Natural killer cell (primary cell): Measurements from ENCODE around the gene CAMTA1. TPM values are rescaled to one million over a fixed set of nuclear protein-coding genes. Genes with fewer than 3 reads are reported as not detected.

Source experiments
- ATAC-seq, 3 donors: fragments of 150-1000 bp in 2 of 3; fragments of 200-7000 bp in 1 of 3; cut with Tn5 transposase; 1 replicate in 1 of 3; 2 replicates in 2 of 3; pipeline ENCODE4 v1.10.0; 2021; ENCODE audit warnings: mild to moderate bottlenecking in 2 of 3, moderate library complexity in 2 of 3
- DNase-seq, 2 donors: peaks; one replicate each; pipeline versions ENCODE4 v3.0.0 to v3.0.0-alpha.2; 2013 to 2021; ENCODE audit warnings: mixed read lengths in 1 of 2
- H3K27ac ChIP-seq: one replicate; pipeline ENCODE4 v1.5.1; 2013; ENCODE audit warnings: mild to moderate bottlenecking, low read length
- H3K27me3 ChIP-seq: one replicate; pipeline ENCODE4 v1.6.1; 2013; ENCODE audit warnings: low read length; ENCODE audit not compliant: control insufficient read depth, insufficient read depth
- H3K36me3 ChIP-seq: one replicate; pipeline ENCODE4 v1.6.1; 2013; ENCODE audit warnings: low read length; ENCODE audit not compliant: control insufficient read depth, insufficient read depth
- H3K4me1 ChIP-seq: one replicate; pipeline ENCODE4 v1.6.1; 2013; ENCODE audit warnings: low read length; ENCODE audit not compliant: control insufficient read depth, insufficient read depth
- H3K4me3 ChIP-seq: one replicate; pipeline ENCODE4 v1.5.1; 2013; ENCODE audit warnings: low read length
- H3K9me3 ChIP-seq: one replicate; pipeline ENCODE4 v1.6.1; 2013; ENCODE audit warnings: low read length; ENCODE audit not compliant: control insufficient read depth, insufficient read depth
- H3K27ac Mint-ChIP-seq, 2 donors: one replicate each; pipeline ENCODE4 v1.8.0; 2022; ENCODE audit warnings: mild to moderate bottlenecking in 2 of 2, mixed read lengths in 2 of 2, moderate library complexity in 1 of 2
- H3K27me3 Mint-ChIP-seq, 2 donors: one replicate each; pipeline ENCODE4 v1.8.0; 2022; ENCODE audit warnings: low read depth in 2 of 2, mixed read lengths in 2 of 2
- H3K36me3 Mint-ChIP-seq: one replicate; pipeline ENCODE4 v1.8.0; 2022; ENCODE audit warnings: mixed read lengths
- H3K4me1 Mint-ChIP-seq, 2 donors: one replicate each; pipeline ENCODE4 v1.8.0; 2022; ENCODE audit warnings: mixed read lengths in 2 of 2
- H3K4me3 Mint-ChIP-seq: one replicate; pipeline ENCODE4 v1.8.0; 2022; ENCODE audit warnings: mild to moderate bottlenecking, moderate library complexity, mixed read lengths
- H3K9me3 Mint-ChIP-seq, 2 donors: one replicate each; pipeline ENCODE4 v1.8.0; 2022; ENCODE audit warnings: mixed read lengths in 2 of 2
- WGBS: methylation state at CpG from one replicate; pipeline ENCODE4 v1.1.7; 2013; ENCODE audit warnings: missing lambda C conversion rate; ENCODE audit not compliant: insufficient coverage; 5-methylcytosine and 5-hydroxymethylcytosine counted together
- intact Hi-C: fragments of 100-400 bp; cut with micrococcal nuclease; formaldehyde crosslinking; loops from one replicate; pipeline ENCODE4 v1.14.2; 2022
- total RNA-seq, 4 donors: library from RNA; stranded (reverse); fragments of 120-200 nt in 1 of 4; gene quantifications; one replicate each; pipeline versions ENCODE4 v1.2.3 to v1.2.4, GENCODE V29; 2013 to 2022
- TF ChIP-seq, protein P1 (sequence below): fragments of 200-600 bp; IDR thresholded peaks from one replicate; pipeline ENCODE4 v1.8.0; 2022; ENCODE audit warnings: antibody characterized with exemption

Gene CAMTA1
- total RNA-seq, 3 donors from 2014 or later (not counting 1 experiment from before 2014, with no cell fraction given), result 40.6 to 53.3 (median 44.9) TPM

DNA sequence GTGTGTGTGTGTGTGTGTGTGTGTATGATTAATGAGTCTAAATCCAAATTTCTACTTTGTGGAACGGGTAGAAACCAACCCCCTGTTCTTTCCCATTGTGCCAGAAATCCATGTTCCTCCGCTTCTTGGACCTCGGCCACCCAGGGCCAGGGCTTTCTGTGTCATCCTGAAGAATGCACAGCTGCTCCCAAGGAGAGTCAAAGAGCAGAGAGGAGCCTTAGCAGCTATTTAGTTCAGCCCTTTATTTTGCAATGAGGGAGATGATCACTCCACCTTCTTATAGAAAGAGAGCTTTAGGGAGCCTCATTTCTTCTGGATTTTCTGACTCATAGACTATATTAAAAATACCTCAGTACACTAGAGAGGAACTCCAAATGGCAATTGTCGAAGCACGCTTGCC is 496.6 kb downstream of the CAMTA1 start:
- Histone ChIP-seq H3K9me3 (no peaks in the 10 kb centered on the region), H3K4me3 (no peak overlapping the region), H3K27ac (no peak overlapping the region), H3K4me1 (no peaks in the 10 kb centered on the region), H3K27me3 (no peaks in the 10 kb centered on the region), H3K36me3 (no peaks in the 10 kb centered on the region)
- intact Hi-C loops, result no loop called here
- TF ChIP-seq, protein P1, sequence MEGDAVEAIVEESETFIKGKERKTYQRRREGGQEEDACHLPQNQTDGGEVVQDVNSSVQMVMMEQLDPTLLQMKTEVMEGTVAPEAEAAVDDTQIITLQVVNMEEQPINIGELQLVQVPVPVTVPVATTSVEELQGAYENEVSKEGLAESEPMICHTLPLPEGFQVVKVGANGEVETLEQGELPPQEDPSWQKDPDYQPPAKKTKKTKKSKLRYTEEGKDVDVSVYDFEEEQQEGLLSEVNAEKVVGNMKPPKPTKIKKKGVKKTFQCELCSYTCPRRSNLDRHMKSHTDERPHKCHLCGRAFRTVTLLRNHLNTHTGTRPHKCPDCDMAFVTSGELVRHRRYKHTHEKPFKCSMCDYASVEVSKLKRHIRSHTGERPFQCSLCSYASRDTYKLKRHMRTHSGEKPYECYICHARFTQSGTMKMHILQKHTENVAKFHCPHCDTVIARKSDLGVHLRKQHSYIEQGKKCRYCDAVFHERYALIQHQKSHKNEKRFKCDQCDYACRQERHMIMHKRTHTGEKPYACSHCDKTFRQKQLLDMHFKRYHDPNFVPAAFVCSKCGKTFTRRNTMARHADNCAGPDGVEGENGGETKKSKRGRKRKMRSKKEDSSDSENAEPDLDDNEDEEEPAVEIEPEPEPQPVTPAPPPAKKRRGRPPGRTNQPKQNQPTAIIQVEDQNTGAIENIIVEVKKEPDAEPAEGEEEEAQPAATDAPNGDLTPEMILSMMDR, result no peak
- Mint-ChIP-seq H3K27me3 (peaks cover 26 to 30% of the 10 kb centered on the region in 2 donors), H3K4me1 (no peaks in the 10 kb centered on the region), H3K4me3 (no peak overlapping the region), H3K9me3 (no peaks in the 10 kb centered on the region), H3K27ac (no peak overlapping the region), H3K36me3 (no peaks in the 10 kb centered on the region)
- ATAC-seq, result no peak
- DNase-seq, result no peak
- WGBS, result 86% methylated on average over 5 of the region's 5 CpGs

DNA sequence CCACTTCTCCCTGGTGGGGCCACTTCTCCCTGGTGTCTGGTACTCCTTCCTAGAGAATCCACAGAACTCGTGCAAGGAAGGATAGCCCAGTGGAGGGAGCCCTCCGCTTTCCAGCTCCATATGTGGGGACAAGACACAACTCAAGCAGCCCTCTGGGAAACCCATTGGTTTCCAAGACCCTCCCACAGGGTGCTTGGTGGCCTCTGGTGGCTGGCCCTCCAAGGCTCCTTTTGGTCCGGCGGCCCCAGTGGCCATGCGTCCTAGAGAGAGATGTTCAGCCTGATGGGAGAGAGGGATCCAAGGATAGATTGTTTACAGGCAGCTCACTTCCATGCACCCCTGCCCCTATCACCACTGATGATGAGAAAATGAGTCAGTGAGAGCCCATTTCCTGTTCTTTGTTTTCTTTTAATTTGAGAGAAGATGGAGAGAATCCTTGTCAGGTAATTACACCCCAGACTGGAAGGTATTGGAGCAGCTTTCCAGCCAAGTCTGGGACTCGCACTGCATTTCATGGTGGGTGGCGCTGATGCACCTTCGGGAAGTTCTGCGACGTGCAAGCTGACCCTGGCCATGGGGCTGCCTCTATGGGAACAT is 499.7 kb downstream of the CAMTA1 start:
- WGBS, result 90% methylated on average over 10 of the region's 10 CpGs
- H3K36me3 Mint-ChIP-seq, result no peaks in the 10 kb centered on the region
- no peak overlapping the region for H3K27ac Mint-ChIP-seq
- intact Hi-C loops, result no loop called here
- H3K4me1 ChIP-seq, result no peaks in the 10 kb centered on the region
- TF ChIP-seq, protein P1, result no peak
- no peak overlapping the region for H3K4me3 ChIP-seq
- no peaks in the 10 kb centered on the region for H3K4me1 Mint-ChIP-seq
- no peaks in the 10 kb centered on the region for H3K9me3 Mint-ChIP-seq
- H3K4me3 Mint-ChIP-seq, result no peak overlapping the region
- H3K9me3 ChIP-seq, result no peaks in the 10 kb centered on the region
- no peak for ATAC-seq
- no peak for DNase-seq
- no peak overlapping the region for H3K27ac ChIP-seq
- no peaks in the 10 kb centered on the region for H3K27me3 ChIP-seq
- no peaks in the 10 kb centered on the region for H3K36me3 ChIP-seq
- peaks cover 22 to 30% of the 10 kb centered on the region in 2 donors for H3K27me3 Mint-ChIP-seq

DNA sequence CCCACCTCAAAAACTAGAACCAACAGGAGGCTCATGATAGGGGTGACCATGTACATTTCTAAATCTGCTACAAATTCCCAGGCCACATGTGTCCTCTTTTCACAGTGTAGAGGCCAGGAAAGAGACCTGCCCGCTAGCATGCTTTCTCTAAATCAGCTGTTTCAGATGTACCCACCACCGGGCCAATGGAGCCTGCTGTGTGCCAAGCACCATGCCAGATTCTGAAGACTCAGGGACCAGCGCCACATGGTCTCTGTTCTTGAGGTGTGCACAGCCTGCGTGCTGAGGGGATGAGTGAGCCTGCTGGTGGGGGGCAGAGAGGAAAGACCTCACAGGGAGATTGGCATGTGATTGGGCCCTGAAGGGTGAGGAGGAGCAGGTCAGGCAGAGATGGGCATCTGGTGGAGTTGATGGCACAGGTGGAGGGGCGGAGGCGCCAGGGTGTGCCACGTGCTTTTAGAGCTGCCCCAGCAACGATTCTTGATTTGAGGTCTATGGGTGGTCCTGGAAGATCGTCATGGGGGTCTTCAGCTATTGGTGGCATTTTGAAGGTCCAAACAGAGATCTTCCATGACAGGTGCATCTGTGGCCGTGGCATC is 500.7 kb downstream of the CAMTA1 start:
- H3K27me3 Mint-ChIP-seq, result peaks cover 14 to 25% of the 10 kb centered on the region in 2 donors
- H3K27ac Mint-ChIP-seq, result no peak overlapping the region
- Histone ChIP-seq H3K27me3 (no peaks in the 10 kb centered on the region), H3K27ac (no peak overlapping the region), H3K4me3 (no peak overlapping the region), H3K4me1 (no peaks in the 10 kb centered on the region), H3K36me3 (no peaks in the 10 kb centered on the region), H3K9me3 (no peaks in the 10 kb centered on the region)
- H3K9me3 Mint-ChIP-seq, result no peaks in the 10 kb centered on the region
- ATAC-seq (no peak), DNase-seq (no peak)
- H3K36me3 Mint-ChIP-seq, result no peaks in the 10 kb centered on the region
- TF ChIP-seq, protein P1, result no peak
- WGBS, result 84% methylated on average over 10 of the region's 10 CpGs
- no peaks in the 10 kb centered on the region for H3K4me1 Mint-ChIP-seq
- H3K4me3 Mint-ChIP-seq, result no peak overlapping the region
- intact Hi-C loops, result no loop called here

DNA sequence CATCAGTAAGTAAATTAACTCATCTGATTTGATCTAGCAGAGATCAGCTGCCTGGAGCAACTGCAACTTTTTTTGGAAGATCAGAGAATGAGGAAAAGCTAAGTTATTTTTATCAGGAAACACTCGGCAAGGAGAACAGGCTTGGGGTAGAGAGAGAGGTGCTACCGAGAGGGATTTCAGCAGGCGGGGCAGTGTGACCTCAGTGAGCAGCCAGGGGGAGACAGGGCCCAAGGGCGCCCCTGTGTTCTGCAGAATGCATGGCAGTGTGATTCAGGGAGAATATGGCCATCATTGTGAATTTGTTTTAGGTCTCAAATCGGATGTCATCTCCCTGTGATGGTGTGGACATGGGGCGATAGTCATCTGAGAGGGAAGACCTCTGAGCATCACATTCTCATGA is 501.8 kb downstream of the CAMTA1 start:
- no peaks in the 10 kb centered on the region for H3K27me3 ChIP-seq
- no peaks in the 10 kb centered on the region for H3K9me3 ChIP-seq
- TF ChIP-seq, protein P1, result no peak
- Mint-ChIP-seq H3K36me3 (no peaks in the 10 kb centered on the region), H3K4me1 (no peaks in the 10 kb centered on the region), H3K4me3 (no peak overlapping the region), H3K27me3 (peaks cover 6 to 20% of the 10 kb centered on the region in 2 donors), H3K9me3 (no peaks in the 10 kb centered on the region), H3K27ac (no peak overlapping the region)
- DNase-seq (no peak), ATAC-seq (no peak)
- no peak overlapping the region for H3K4me3 ChIP-seq
- no peaks in the 10 kb centered on the region for H3K36me3 ChIP-seq
- no peaks in the 10 kb centered on the region for H3K4me1 ChIP-seq
- H3K27ac ChIP-seq, result no peak overlapping the region
- intact Hi-C loops, result no loop called here
- WGBS, result 89% methylated on average over 6 of the region's 6 CpGs
